ENCODE measurements around the gene BRDT. TPM values are rescaled to one million over a fixed set of nuclear protein-coding genes. Genes with fewer than 3 reads are reported as not detected.
A peak's percentile ranks its signal among the peaks of the same experiment; 100 is the strongest.
"Not testable (repeated sequence)": the region's sequence is repeated elsewhere in the genome, so short reads cannot be mapped to it uniquely, and the experiment has no call there.

BRDT gene
- total RNA-seq, 4 donors from 2014 or later: not detected

DNA sequence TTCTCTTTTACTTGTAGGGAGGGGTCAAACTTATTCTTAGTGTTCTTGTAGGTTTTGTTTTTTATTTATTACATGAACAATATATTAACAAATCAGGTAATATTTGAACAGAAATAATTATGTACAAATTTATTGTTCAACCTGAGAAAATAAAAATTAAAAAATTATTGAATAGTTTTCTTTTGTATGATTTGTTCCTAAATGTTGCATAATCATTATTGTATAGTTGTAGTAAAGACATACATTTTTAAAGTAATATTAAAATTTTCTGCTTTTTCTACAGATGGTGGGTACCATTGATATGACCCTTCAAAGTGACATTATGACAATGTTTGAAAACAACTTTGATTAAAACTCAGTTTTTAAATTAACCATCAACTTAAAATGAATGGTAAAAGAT lies 64.7 kb downstream of the BRDT start:
- TF ChIP-seq POLR2A (IDR thresholded peaks at IDR 0.05): no peak
- TF ChIP-seq, protein P1, sequence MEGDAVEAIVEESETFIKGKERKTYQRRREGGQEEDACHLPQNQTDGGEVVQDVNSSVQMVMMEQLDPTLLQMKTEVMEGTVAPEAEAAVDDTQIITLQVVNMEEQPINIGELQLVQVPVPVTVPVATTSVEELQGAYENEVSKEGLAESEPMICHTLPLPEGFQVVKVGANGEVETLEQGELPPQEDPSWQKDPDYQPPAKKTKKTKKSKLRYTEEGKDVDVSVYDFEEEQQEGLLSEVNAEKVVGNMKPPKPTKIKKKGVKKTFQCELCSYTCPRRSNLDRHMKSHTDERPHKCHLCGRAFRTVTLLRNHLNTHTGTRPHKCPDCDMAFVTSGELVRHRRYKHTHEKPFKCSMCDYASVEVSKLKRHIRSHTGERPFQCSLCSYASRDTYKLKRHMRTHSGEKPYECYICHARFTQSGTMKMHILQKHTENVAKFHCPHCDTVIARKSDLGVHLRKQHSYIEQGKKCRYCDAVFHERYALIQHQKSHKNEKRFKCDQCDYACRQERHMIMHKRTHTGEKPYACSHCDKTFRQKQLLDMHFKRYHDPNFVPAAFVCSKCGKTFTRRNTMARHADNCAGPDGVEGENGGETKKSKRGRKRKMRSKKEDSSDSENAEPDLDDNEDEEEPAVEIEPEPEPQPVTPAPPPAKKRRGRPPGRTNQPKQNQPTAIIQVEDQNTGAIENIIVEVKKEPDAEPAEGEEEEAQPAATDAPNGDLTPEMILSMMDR (IDR thresholded peaks at IDR 0.05): no peak
- Histone ChIP-seq H3K9me3 (no peaks in the 10 kb centered on the region), H3K4me3 (no peak overlapping the region), H3K27me3 (no peaks in the 10 kb centered on the region), H3K4me1 (no peaks in the 10 kb centered on the region), H3K27ac (no peak overlapping the region), H3K36me3 (no peaks in the 10 kb centered on the region)
- DNase-seq: no peak

DNA sequence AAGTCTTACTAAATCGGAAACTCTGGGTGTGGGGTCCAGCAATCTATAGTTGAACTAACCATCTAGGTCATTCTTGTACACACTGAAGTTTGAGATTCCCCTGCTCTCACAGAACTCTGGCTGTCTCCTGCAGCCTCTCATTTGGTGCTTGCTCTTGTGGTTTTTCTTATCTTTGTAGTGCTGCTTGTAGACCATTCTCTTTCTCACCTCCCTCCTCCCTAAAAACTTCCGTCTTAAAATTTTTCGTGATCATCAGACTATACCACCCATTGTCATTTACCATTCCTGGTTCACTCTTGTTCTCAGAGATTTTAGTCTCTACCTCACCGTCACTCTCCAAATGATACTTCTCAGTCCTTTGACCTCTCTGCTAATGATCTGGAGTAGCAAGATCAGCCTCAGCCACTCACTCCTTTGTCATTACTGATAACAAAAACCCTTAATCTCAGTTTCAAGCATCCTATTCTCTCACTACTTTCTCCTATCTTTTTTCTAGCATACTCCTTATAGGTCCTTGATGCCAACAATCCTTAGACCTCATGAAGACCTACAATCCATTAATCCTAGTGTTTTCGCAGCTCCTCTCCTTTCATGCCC lies 67.6 kb downstream of the BRDT start:
- no peak for DNase-seq
- Histone ChIP-seq H3K4me3 (no peak overlapping the region), H3K27me3 (no peaks in the 10 kb centered on the region), H3K9me3 (no peaks in the 10 kb centered on the region), H3K4me1 (no peaks in the 10 kb centered on the region), H3K36me3 (peaks cover 0 to 2% (median 0%) of the 10 kb centered on the region in 3 donors), H3K27ac (no peak overlapping the region)
- TF ChIP-seq POLR2A (IDR thresholded peaks at IDR 0.05): no peak
- TF ChIP-seq, protein P1 (IDR thresholded peaks at IDR 0.05): no peak

DNA sequence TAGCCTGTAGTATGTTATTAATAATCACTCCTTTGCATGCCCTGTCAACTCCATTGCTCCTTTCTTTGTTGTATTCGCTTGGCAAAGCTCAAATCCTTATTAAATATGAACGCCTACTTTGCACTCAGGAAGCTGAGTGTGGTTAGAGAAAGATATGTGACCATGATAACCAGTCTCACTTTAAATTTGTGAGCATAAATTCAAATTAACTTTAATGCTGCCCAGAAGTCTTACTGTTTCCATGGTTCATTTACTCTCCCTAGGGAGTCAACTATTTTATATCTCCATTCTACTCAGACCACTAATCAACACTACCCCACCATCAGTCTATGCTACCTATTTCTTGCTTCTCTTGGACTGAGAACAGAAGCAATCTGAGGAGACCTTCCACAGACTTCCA lies 68.5 kb downstream of the BRDT start:
- H3K9me3 ChIP-seq: no peaks in the 10 kb centered on the region
- no peaks in the 10 kb centered on the region for H3K27me3 ChIP-seq
- no peak overlapping the region for H3K4me3 ChIP-seq
- peaks cover 0 to 2% (median 0%) of the 10 kb centered on the region in 3 donors for H3K36me3 ChIP-seq
- no peak overlapping the region for H3K27ac ChIP-seq
- TF ChIP-seq, protein P1 (IDR thresholded peaks at IDR 0.05): no peak
- no peak for TF ChIP-seq POLR2A (IDR thresholded peaks at IDR 0.05)
- DNase-seq: no peak
- H3K4me1 ChIP-seq: no peaks in the 10 kb centered on the region

DNA sequence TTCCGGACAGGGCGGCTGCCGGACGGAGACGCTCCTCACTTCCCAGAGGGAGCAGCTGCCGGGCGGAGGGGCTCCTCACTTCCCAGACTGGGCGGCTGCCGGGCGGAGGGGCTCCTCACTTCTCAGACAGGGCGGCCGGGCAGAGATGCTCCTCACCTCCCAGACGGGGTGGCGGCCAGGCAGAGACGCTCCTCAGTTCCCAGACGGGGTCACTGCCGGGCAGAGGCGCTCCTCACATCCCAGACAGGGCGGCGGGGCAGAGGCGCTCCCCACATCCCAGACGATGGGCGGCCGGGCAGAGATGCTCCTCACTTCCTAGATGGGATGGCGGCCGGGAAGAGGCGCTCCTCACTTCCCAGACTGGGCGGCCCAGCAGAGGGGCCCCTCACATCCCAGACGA lies 76.8 kb downstream of the BRDT start:
- H3K27me3 ChIP-seq, H3K4me1 ChIP-seq, H3K4me3 ChIP-seq, H3K27ac ChIP-seq, H3K9me3 ChIP-seq, H3K36me3 ChIP-seq, DNase-seq: not testable (repeated sequence)

DNA sequence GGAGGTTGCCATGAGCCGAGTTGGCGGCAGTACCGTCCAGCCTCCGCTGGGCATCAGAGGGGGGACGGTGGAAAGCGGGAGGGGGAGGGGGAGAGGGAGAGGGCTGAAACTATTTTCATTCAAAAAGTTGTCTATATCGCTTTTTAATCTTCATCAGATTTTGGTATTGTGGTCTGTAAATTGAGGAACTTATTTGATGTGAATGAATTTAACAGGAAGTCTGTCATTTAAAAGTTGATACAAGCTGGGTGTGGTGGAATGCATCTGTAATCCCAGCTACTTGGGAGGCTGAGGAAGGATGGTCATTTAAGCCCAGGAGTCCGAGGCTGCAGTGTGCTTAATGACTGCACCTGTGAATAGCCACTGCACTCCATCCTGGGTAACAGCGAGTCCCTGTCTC lies 77.6 kb downstream of the BRDT start:
- Histone ChIP-seq H3K9me3 (no peaks in the 10 kb centered on the region), H3K27me3 (no peaks in the 10 kb centered on the region), H3K27ac (no peak overlapping the region), H3K4me3 (no peak overlapping the region), H3K36me3 (no peaks in the 10 kb centered on the region), H3K4me1 (peaks cover 0 to 4% (median 0%) of the 10 kb centered on the region in 4 donors)
- DNase-seq: no peak
- no peak for TF ChIP-seq POLR2A (IDR thresholded peaks at IDR 0.05)
- TF ChIP-seq, protein P1 (IDR thresholded peaks at IDR 0.05): no peak

DNA sequence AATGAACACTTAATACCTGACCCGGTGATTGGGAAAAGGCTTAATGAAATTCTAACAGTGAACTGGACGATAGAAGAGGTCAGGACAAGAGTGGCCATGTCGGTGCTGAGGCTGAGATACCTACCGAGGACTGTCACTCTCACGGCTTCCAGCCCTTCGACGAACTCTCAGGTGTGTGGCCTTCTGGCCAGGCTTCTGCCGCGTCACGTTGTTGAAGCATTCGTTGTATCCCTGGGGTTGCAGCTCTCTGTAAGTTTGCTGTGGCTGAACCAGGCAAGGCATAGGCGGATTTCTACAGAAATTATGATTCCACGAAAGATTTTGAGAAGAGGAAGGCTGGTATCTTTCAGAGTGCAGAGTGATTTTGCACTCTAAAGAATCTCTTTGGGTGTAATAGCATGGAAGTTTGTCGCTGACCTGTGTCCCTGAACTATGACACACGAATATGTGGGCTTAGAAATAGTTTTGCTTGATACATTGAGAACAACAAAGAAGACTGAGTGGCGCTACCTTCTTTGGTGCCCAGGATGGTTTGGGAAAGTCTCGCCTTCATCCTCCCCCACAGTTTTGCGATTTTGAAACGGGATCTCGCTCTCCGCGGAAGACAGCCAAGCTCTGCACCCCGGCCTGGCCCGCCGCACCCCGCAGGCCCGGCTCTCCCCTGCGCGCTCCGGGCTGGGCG lies 80.2 kb downstream of the BRDT start:
- Histone ChIP-seq H3K27ac (no peak overlapping the region), H3K9me3 (no peaks in the 10 kb centered on the region), H3K36me3 (no peaks in the 10 kb centered on the region), H3K4me3 (peak overlapping the region in 3 of 4 donors; percentile 37 to 65 (median 63)), H3K4me1 (peaks cover 0 to 4% (median 0%) of the 10 kb centered on the region in 4 donors), H3K27me3 (no peaks in the 10 kb centered on the region)
- TF ChIP-seq, protein P1 (IDR thresholded peaks at IDR 0.05): no peak
- no peak for TF ChIP-seq POLR2A (IDR thresholded peaks at IDR 0.05)
- no peak for DNase-seq

All from Peyer's patch (tissue), 4 donors.